ENCODE data around the gene NRXN3. TPM values are rescaled to one million over a fixed set of nuclear protein-coding genes. Genes with fewer than 3 reads are reported as not detected.

NRXN3 gene
- total RNA-seq, 1 donor from 2014 or later: 1.6 TPM

DNA sequence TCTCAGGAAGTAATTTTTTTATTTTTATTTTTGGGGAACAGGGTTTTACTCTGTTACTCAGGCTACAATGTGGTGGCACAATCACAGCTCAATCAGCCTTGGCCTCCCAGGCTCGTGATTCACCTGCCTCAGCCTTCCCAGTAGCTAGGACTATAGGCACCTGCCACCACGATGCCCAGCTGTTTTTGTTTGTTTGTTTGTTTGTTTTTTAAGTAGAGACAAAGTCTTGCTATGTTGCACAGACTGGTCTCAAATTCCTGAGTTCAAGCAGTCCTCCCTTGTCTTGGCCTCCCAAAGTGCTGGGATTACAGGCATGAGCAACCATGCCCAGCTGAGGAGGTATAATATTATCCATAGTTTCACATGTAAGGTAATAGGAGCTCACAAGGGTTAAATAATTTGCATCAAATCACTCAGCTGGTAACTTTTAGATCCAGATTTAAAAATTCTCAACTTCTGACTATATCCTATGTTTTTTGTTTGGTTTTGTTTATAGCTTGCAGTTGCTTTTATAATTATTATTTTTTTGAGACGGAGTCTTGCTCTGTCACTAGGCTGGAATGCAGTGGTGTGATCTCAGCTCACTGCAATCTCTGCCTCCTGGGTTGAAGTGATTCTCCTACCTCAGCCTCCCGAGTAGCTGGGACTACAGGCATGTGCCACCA, 1411.9 kb downstream of the NRXN3 start:
- Histone ChIP-seq H3K4me3 (ENCODE audit: low read depth, low read length) (no peak overlapping the region), H3K27me3 (ENCODE audit: control insufficient read depth, insufficient read depth, low read length) (no peaks in the 10 kb centered on the region), H3K36me3 (ENCODE audit: control insufficient read depth, insufficient read depth, low read length) (no peaks in the 10 kb centered on the region)
- no peak for TF ChIP-seq CTCF (IDR thresholded peaks at IDR 0.05; ENCODE audit: insufficient read depth, low read length, poor library complexity, severe bottlenecking)
- no peak for DNase-seq (ENCODE audit: low read depth)

GRCh38 chr14:79583738-79584408, 1413.7 kb downstream of the NRXN3 start:
- TF ChIP-seq CTCF (IDR thresholded peaks at IDR 0.05; ENCODE audit: insufficient read depth, low read length, poor library complexity, severe bottlenecking): no peak
- H3K36me3 ChIP-seq (ENCODE audit: control insufficient read depth, insufficient read depth, low read length): no peaks in the 10 kb centered on the region
- H3K27me3 ChIP-seq (ENCODE audit: control insufficient read depth, insufficient read depth, low read length): no peaks in the 10 kb centered on the region
- DNase-seq (ENCODE audit: low read depth): no peak
- H3K4me3 ChIP-seq (ENCODE audit: low read depth, low read length): no peak overlapping the region

DNA sequence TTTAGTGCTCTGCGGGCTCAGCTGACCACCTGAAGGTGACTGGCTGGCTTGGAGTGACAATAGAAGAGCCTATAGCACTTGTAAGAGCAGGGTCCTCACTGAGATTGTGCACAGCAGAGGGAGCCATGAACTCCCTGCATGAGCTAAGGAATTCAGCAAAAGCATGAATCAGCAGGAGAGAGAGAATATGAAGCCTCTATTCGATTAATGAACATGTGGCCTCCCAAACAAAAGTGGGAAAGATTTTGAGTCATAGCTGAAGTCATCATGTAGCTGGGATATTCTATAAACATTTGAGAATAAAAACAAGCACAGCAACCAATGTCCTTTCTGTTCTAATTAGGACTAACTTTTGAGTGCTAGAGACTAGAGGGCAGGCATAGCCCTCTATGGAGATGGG, 1414.5 kb downstream of the NRXN3 start:
- no peaks in the 10 kb centered on the region for H3K27me3 ChIP-seq (ENCODE audit: control insufficient read depth, insufficient read depth, low read length)
- peak; percentile 74 for DNase-seq (ENCODE audit: low read depth)

DNA sequence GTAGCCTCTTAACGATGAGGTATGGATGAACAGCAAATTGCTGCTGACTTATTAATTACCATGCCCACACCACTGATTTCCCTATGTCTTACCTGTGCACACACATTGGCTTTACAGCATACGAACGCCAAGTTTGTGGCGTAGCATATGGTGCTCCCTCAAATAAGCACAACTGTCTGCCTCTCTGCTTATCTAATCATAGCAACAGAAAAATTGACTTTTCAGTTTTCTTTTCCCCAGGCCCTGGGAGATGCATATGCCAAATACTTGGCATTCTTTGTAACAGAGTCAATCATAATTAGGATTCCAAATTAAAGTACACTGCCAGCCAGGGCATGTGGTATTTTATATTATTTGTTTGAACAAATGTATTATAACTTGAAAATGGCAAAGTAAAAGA, 1415.7 kb downstream of the NRXN3 start:
- TF ChIP-seq CTCF (IDR thresholded peaks at IDR 0.05; ENCODE audit: insufficient read depth, low read length, poor library complexity, severe bottlenecking): no peak
- Histone ChIP-seq H3K4me3 (ENCODE audit: low read depth, low read length) (no peak overlapping the region), H3K36me3 (ENCODE audit: control insufficient read depth, insufficient read depth, low read length) (no peaks in the 10 kb centered on the region), H3K27me3 (ENCODE audit: control insufficient read depth, insufficient read depth, low read length) (no peaks in the 10 kb centered on the region)
- no peak for DNase-seq (ENCODE audit: low read depth)

More for the DNA sequence above, 1414.5 kb downstream of the NRXN3 start:
- TF ChIP-seq CTCF (IDR thresholded peaks at IDR 0.05; ENCODE audit: insufficient read depth, low read length, poor library complexity, severe bottlenecking): peak; percentile 54
- no peak overlapping the region for H3K4me3 ChIP-seq (ENCODE audit: low read depth, low read length)
- no peaks in the 10 kb centered on the region for H3K36me3 ChIP-seq (ENCODE audit: control insufficient read depth, insufficient read depth, low read length)

- Histone ChIP-seq H3K36me3 (ENCODE audit: control insufficient read depth, insufficient read depth, low read length) (no peaks in the 10 kb centered on the region), H3K4me3 (ENCODE audit: low read depth, low read length) (no peak overlapping the region), H3K27me3 (ENCODE audit: control insufficient read depth, insufficient read depth, low read length) (no peaks in the 10 kb centered on the region)
- DNase-seq (ENCODE audit: low read depth): no peak
- no peak for TF ChIP-seq CTCF (IDR thresholded peaks at IDR 0.05; ENCODE audit: insufficient read depth, low read length, poor library complexity, severe bottlenecking)
These were observed 1416.2 kb downstream of the NRXN3 start for GRCh38 chr14:79586416-79586815.
